HCT116 (cell line): Measurements from ENCODE around the gene PLD2. TPM values are rescaled to one million over a fixed set of nuclear protein-coding genes. Genes with fewer than 3 reads are reported as not detected.
"Not testable (repeated sequence)": the region's sequence is repeated elsewhere in the genome, so short reads cannot be mapped to it uniquely, and the experiment has no call there.

Experiments
- ATAC-seq: fragments of 200-7000 bp; cut with Tn5 transposase; 2 replicates; pipeline ENCODE4 v1.9.1; 2020; ENCODE audit warnings: mild to moderate bottlenecking, moderate library complexity
- BruUV-seq: library from RNA; stranded (reverse); fragments of 400-500 nt; replicated peaks from 2 replicates; lab custom pipeline; 2021; lab: Mats Ljungman, UMichigan
- CTCF ChIA-PET: fragments of 300-600 bp; sonication (Branson Sonifier 250); formaldehyde crosslinking; loops from one replicate; lab custom pipeline; 2021; ENCODE audit warnings: antibody characterized with exemption; lab: Charles Lee
- POLR2A ChIA-PET: fragments of 300-600, 350-600 bp; sonication (Branson Sonifier 250); formaldehyde crosslinking; loops from one replicate; lab custom pipeline; 2021; ENCODE audit warnings: antibody characterized with exemption; lab: Charles Lee
- RAD21 ChIA-PET, 2 experiments: fragments of 300-600 bp; sonication (Branson Sonifier 250); formaldehyde crosslinking; loops; one replicate each; lab custom pipeline; 2023; ENCODE audit warnings: low total read pairs in 2 of 2; ENCODE audit not compliant: uncharacterized antibody in 2 of 2, unreplicated experiment in 2 of 2, low non-redundant PET in 1 of 2; lab: Charles Lee
- DNase-seq: peaks from one replicate; pipeline ENCODE4 v3.0.0-alpha.2; 2010; ENCODE audit warnings: low read depth, low spot score
- H2AFZ ChIP-seq: fragments of 200-600 bp; shearing (Covaris generic), sonication (generic); 2 replicates; pipeline ENCODE4 v1.6.1; 2017; ENCODE audit warnings: low read depth, mixed run types, mixed read lengths, antibody characterized with exemption, low read length; ENCODE audit not compliant: poor library complexity, severe bottlenecking
- H3K27ac ChIP-seq: 2 replicates; pipeline ENCODE4 v1.5.1; 2012; ENCODE audit warnings: low read depth, low read length
- H3K27me3 ChIP-seq: fragments of 200-600 bp; sonication (generic); 2 replicates; pipeline ENCODE4 v1.6.1; 2016; ENCODE audit warnings: mixed run types, low read length, mixed read lengths; ENCODE audit not compliant: insufficient read depth
- H3K36me3 ChIP-seq, 2 experiments: fragments of 200-500 bp in 1 of 2; fragments of 200-600 bp in 1 of 2; sonication (Bioruptor generic) in 1 of 2; sonication (generic) in 1 of 2; 2 replicates each; pipeline versions ENCODE4 v1.5.1 to v1.6.1; 2014 to 2016; ENCODE audit warnings: low read length in 2 of 2, inconsistent platforms in 1 of 2, mixed read lengths in 1 of 2, mixed run types in 1 of 2; ENCODE audit not compliant: insufficient read depth in 2 of 2, control insufficient read depth in 1 of 2
- H3K4me1 ChIP-seq, 2 experiments: fragments of 200-600 bp in 1 of 2; sonication (generic) in 1 of 2; 2 replicates each; pipeline versions ENCODE4 v1.5.1 to v1.6.1; 2012 to 2017; ENCODE audit warnings: low read length in 2 of 2, inconsistent platforms in 1 of 2, mild to moderate bottlenecking in 1 of 2, mixed read lengths in 1 of 2, mixed run types in 1 of 2, moderate library complexity in 1 of 2; ENCODE audit not compliant: insufficient read depth in 2 of 2, control insufficient read depth in 1 of 2
- H3K4me2 ChIP-seq: fragments of 200-600 bp; sonication (generic); 2 replicates; pipeline ENCODE4 v1.6.1; 2017; ENCODE audit warnings: mixed run types, low read length, mixed read lengths
- H3K4me3 ChIP-seq, 2 experiments: fragments of 200-600 bp in 1 of 2; sonication (generic) in 1 of 2; replicated peaks in 1 of 2; 2 replicates each; pipeline ENCODE4 v1.5.1; 2011 to 2016; ENCODE audit warnings: low read length in 2 of 2, control low read depth in 1 of 2, low read depth in 1 of 2, mild to moderate bottlenecking in 1 of 2, mixed read lengths in 1 of 2, mixed run types in 1 of 2
- H3K79me2 ChIP-seq: fragments of 200-600 bp; sonication (generic); 2 replicates; pipeline ENCODE4 v1.6.1; 2017; ENCODE audit warnings: mild to moderate bottlenecking, mixed run types, low read length, moderate library complexity, mixed read lengths; ENCODE audit not compliant: insufficient read depth
- H3K9ac ChIP-seq: fragments of 200-600 bp; sonication (generic); 2 replicates; pipeline ENCODE4 v1.6.1; 2016; ENCODE audit warnings: low read length, mixed read lengths
- H3K9me2 ChIP-seq: fragments of 200-600 bp; sonication (generic), shearing (Covaris generic); 2 replicates; pipeline ENCODE4 v1.6.1; 2017; ENCODE audit warnings: mixed run types, mild to moderate bottlenecking, moderate library complexity; ENCODE audit not compliant: insufficient read depth
- H3K9me3 ChIP-seq, 2 experiments: fragments of 200-500 bp in 1 of 2; fragments of 200-600 bp in 1 of 2; sonication (Bioruptor generic) in 1 of 2; sonication (generic) in 1 of 2; 2 replicates each; pipeline ENCODE4 v1.6.1; 2014 to 2017; ENCODE audit warnings: low read length in 2 of 2, mixed read lengths in 2 of 2, inconsistent platforms in 1 of 2, low read depth in 1 of 2, mild to moderate bottlenecking in 1 of 2, mixed run types in 1 of 2, moderate library complexity in 1 of 2; ENCODE audit not compliant: control insufficient read depth in 1 of 2, insufficient read depth in 1 of 2
- H4K20me1 ChIP-seq: fragments of 200-600 bp; sonication (generic), shearing (Covaris generic); 2 replicates; pipeline ENCODE4 v1.6.1; 2017; ENCODE audit warnings: mixed run types, mild to moderate bottlenecking, moderate library complexity; ENCODE audit not compliant: insufficient read depth
- EGR1 ChIP-seq: IDR thresholded peaks from 2 replicates; pipeline ENCODE4 v1.6.1; 2012; ENCODE audit warnings: low read depth
- intact Hi-C: fragments of 100-400 bp; cut with micrococcal nuclease; formaldehyde crosslinking; loops from 2 replicates; pipeline ENCODE4 v1.10.0; 2022
- total RNA-seq: library from RNA; stranded (reverse); gene quantifications from one replicate; pipeline ENCODE4 v1.2.1, GENCODE V29; 2021; ENCODE audit not compliant: unreplicated experiment

PLD2 gene
- total RNA-seq, 1 experiment from 2014 or later, result 47.7 TPM

- Histone ChIP-seq H3K79me2 (peaks cover 61% of the 10 kb centered on the region), H3K27me3 (no peaks in the 10 kb centered on the region)
- POLR2A ChIA-PET, result interaction anchor here (0.6 to 1.2 kb wide), 2 partner anchors 19 to 227 kb away, joined by 3 to 4 read pairs; no protein-coding TSS in a partner anchor
These were observed 50.0 kb downstream of the PLD2 start for GRCh38 chr17:4856937-4857314.

GRCh38 chr17:4857347-4857746, 50.4 kb downstream of the PLD2 start:
- H3K9me2 ChIP-seq, H3K36me3 ChIP-seq, CTCF ChIA-PET, H3K9me3 ChIP-seq, BruUV-seq, H4K20me1 ChIP-seq, DNase-seq, H3K4me3 ChIP-seq, H3K27ac ChIP-seq, ATAC-seq, H2AFZ ChIP-seq, H3K27me3 ChIP-seq, H3K9ac ChIP-seq, intact Hi-C loops: not testable (repeated sequence)
- RAD21 ChIA-PET, result interaction anchor here in 1 of 2 experiments (0.5 kb wide), 1 partner anchor 11 kb away, joined by 3 read pairs; no protein-coding TSS in a partner anchor
- POLR2A ChIA-PET, result interaction anchor here (0.6 to 1.3 kb wide), 4 partner anchors 11 to 228 kb away, joined by 3 to 4 read pairs (median 4); no protein-coding TSS in a partner anchor
- peaks cover 13 to 38% of the 10 kb centered on the region in 2 experiments; a peak in 3 of 4 replicates for H3K4me1 ChIP-seq
- H3K79me2 ChIP-seq, result peaks cover 61% of the 10 kb centered on the region
- peak overlapping the region; percentile 32; the same call in 1 of the 2 replicates for H3K4me2 ChIP-seq

More at GRCh38 chr17:4856937-4857314, 50.0 kb downstream of the PLD2 start:
- intact Hi-C loops, result no loop called here
- no peaks in the 10 kb centered on the region for H3K9me3 ChIP-seq
- no peak overlapping the region for H3K27ac ChIP-seq
- no peak overlapping the region for H3K9ac ChIP-seq
- no TSS peak for BruUV-seq
- H3K4me1 ChIP-seq, result peaks cover 17 to 42% of the 10 kb centered on the region in 2 experiments
- H3K36me3 ChIP-seq, result no peaks in the 10 kb centered on the region
- ChIA-PET CTCF (no interaction called here), RAD21 (no interaction called here)
- H3K4me3 ChIP-seq, result no peak overlapping the region
- H3K9me2 ChIP-seq, result no peaks in the 10 kb centered on the region
- no peaks in the 10 kb centered on the region for H4K20me1 ChIP-seq
- no peak overlapping the region for H2AFZ ChIP-seq
- H3K4me2 ChIP-seq, result no peak overlapping the region
- ATAC-seq (peak; percentile 40; the same call in 1 of the 2 replicates), DNase-seq (no peak)
- TF ChIP-seq EGR1, result no peak
